ENCODE measurements around the gene ACTL7A.

The ACTL7A gene

GRCh38 chr9:108861997-108862396 lies at the start of gene ACTL7A:
Gene ACTL7A, plus strand, starts transcription at chr9:108862266. Its CDS starts 57 bp downstream, at chr9:108862323.
- TF ChIP-seq POLR2A (IDR thresholded peaks at IDR 0.05; ENCODE audit: low read length) (no peak), GATA1 (IDR thresholded peaks at IDR 0.05; ENCODE audit: low read depth, low read length) (no peak)
- DNase-seq = no peak

- TF ChIP-seq POLR2A (IDR thresholded peaks at IDR 0.05; ENCODE audit: low read length) (no peak), GATA1 (IDR thresholded peaks at IDR 0.05; ENCODE audit: low read depth, low read length) (no peak)
- no peak for DNase-seq
Measured at GRCh38 chr9:108812396-108813025, 49.6 kb upstream of the ACTL7A start.

- no peak for DNase-seq
Measured at GRCh38 chr9:108813951-108814601, 48.0 kb upstream of the ACTL7A start.

DNA sequence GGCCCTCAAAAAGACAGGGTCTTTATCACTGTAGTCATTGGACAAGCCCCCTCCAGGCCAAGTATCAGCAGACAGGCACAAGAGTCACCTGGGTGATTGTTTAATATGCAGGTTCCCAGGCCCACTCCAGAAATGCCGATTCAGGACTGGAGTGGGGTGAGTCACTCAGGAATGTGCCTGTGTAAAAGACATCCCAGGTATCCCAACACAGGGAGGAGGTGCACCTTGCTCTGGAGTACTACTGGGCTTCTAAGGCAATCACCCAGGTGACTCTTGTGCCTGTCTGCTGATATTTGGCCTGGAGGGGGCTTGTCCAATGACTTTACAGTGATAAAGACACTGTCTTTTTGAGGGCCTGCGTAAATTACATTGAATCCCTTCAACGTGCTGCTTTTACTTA lies 46.9 kb upstream of the ACTL7A start:
- TF ChIP-seq GATA1 (IDR thresholded peaks at IDR 0.05; ENCODE audit: low read depth, low read length) (no peak), POLR2A (IDR thresholded peaks at IDR 0.05; ENCODE audit: low read length) (no peak)

More at GRCh38 chr9:108813951-108814601, 48.0 kb upstream of the ACTL7A start:
- TF ChIP-seq POLR2A (IDR thresholded peaks at IDR 0.05; ENCODE audit: low read length) (no peak), GATA1 (IDR thresholded peaks at IDR 0.05; ENCODE audit: low read depth, low read length) (no peak)

GRCh38 chr9:108816037-108816436 lies 46.0 kb upstream of the ACTL7A start:
- no peak for DNase-seq
- TF ChIP-seq POLR2A (IDR thresholded peaks at IDR 0.05; ENCODE audit: low read length) (no peak), GATA1 (IDR thresholded peaks at IDR 0.05; ENCODE audit: low read depth, low read length) (no peak)

More for the DNA sequence above, 46.9 kb upstream of the ACTL7A start:
- no peak for DNase-seq

DNA sequence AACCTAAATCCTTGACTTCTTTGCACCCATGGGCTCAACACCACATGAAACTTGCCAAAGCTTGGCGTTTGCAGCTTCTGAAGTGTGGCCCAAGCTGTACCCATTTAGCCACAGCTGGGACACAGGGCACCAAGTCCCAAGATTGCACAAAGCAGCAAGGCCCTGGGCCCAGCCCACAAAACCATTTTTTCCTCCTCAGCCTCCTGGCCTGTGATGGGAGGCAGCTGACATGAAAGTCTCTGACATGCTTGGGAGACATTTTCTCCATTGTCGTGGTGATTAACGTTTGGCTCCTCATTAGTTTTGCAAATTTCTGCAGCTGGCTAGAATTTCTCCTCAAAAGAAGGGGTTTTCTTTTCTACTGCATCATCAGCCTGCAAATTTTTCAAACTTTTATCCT lies 38.2 kb upstream of the ACTL7A start:
- no peak for DNase-seq
- no peak for TF ChIP-seq GATA1 (IDR thresholded peaks at IDR 0.05; ENCODE audit: low read depth, low read length)
- TF ChIP-seq POLR2A (IDR thresholded peaks at IDR 0.05; ENCODE audit: low read length) = no peak

GRCh38 chr9:108830272-108830671 lies 31.8 kb upstream of the ACTL7A start:
- DNase-seq = no peak
- TF ChIP-seq POLR2A (IDR thresholded peaks at IDR 0.05; ENCODE audit: low read length) (no peak), GATA1 (IDR thresholded peaks at IDR 0.05; ENCODE audit: low read depth, low read length) (no peak)

- TF ChIP-seq POLR2A (IDR thresholded peaks at IDR 0.05; ENCODE audit: low read length) (no peak), GATA1 (IDR thresholded peaks at IDR 0.05; ENCODE audit: low read depth, low read length) (no peak)
- no peak for DNase-seq
Measured at GRCh38 chr9:108831496-108832178, 30.4 kb upstream of the ACTL7A start.

DNA sequence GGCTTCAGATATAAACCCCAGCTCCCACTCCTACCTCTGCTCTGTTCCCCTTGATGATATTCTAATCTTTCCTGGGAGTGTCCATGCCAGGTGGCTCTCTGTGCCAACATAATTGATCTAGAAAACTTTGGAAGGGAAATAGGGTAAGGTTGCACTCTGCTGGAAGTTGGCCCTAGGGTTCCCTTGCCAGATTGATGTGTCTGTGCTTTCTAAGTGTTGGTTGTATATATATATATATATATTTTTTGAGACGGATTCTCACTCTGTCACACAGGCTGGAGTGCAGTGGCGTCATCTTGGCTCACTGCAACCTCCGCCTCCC lies 29.9 kb upstream of the ACTL7A start:
- TF ChIP-seq GATA1 (IDR thresholded peaks at IDR 0.05; ENCODE audit: low read depth, low read length) (no peak), POLR2A (IDR thresholded peaks at IDR 0.05; ENCODE audit: low read length) (no peak)
- DNase-seq = no peak

DNA sequence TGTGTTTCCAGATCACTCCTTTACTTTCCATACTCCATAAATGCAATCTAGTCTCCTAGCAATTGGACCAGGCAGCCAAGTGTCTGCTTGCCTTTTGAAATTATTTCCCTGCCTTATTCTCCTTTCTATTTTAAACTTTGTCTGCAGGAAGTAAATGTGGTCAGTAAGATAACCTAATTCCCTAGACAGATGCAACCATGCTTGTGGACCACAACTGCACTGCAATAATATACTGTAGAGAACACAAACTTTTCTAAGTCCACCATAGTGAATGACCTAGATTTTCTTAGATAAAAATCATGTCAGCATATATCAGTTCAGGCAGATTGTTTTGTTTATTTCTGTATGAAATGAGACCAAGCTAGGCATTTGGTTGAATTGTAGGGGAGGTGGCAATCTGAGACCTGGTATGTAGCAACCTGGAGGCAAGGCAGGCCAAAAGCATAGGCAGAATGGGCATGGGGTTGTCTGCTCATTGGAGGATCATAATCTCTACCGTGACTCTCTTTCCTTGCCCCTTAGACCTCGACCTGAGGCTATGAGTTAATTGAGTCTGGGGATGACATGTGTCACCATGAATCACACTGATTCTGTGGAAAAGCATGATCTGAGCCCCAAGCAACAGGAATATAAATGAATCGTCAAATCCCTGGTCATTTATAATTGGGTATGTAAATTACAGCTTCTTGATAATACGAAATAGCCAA lies 27.0 kb upstream of the ACTL7A start:
- DNase-seq = no peak
- TF ChIP-seq GATA1 (IDR thresholded peaks at IDR 0.05; ENCODE audit: low read depth, low read length) (no peak), POLR2A (IDR thresholded peaks at IDR 0.05; ENCODE audit: low read length) (no peak)

DNA sequence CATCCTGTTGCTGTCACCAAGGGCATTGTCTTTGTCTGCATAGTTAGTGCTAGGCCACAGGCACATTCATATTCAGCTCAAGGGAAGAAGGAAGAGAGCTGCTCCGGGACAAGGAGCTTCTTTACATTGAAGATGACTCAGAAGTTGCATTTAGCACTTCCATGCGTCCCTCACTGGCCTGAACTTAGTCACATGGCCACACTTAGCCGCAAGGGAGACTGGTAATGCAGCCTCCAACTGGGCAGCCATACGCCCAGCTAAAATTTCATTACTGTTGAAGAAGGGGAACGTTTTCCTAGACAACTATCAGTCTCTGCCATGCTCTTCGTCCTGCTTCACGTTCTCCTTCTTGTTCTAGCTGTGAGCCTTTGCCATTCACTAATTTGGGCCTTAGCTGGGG lies 26.2 kb upstream of the ACTL7A start:
- TF ChIP-seq POLR2A (IDR thresholded peaks at IDR 0.05; ENCODE audit: low read length) = no peak
- no peak for TF ChIP-seq GATA1 (IDR thresholded peaks at IDR 0.05; ENCODE audit: low read depth, low read length)
- no peak for DNase-seq

- no peak for DNase-seq
- TF ChIP-seq GATA1 (IDR thresholded peaks at IDR 0.05; ENCODE audit: low read depth, low read length) (no peak), POLR2A (IDR thresholded peaks at IDR 0.05; ENCODE audit: low read length) (no peak)
Measured at GRCh38 chr9:108836319-108836718, 25.7 kb upstream of the ACTL7A start.

DNA sequence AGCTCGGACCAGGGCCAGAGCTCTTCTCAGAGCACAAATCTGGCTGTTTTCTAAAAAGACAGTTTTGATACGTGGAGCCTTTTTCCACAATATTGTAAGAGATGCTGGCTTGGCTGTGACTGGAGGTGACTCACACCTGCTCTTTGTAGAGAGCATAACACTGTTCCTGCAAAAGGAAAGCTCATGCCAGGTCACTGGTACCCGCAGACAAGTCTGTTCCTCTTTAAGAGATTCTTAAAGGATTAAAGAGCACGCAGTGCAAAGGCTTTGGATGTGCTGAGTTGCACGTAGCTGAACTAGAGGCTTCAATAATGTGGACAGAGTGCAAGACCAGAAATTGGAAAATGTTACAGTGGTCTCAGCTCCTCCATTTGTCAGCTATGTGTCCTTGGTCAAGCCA lies 25.3 kb upstream of the ACTL7A start:
- no peak for TF ChIP-seq POLR2A (IDR thresholded peaks at IDR 0.05; ENCODE audit: low read length)
- no peak for DNase-seq

DNA sequence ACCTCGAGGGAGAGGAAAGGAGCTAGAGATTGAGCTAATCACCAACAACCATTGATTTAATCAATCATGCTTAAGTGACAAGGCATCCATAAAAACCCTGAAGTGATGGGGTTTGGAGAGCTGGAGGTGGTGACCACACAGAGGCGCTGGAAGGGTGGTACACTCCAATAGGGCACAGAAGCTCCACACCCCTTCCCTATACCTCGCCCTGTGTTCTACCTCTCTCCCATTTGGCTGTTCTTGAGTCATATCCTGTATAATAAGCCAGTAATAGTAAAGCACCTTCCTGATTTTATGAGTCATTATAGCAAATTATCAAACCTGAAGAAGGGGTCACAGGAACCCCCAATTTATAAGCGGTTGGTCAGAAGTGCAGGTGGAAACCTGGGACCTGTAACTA lies 24.5 kb upstream of the ACTL7A start:
- DNase-seq = no peak

More for the DNA sequence above, 24.5 kb upstream of the ACTL7A start:
- TF ChIP-seq GATA1 (IDR thresholded peaks at IDR 0.05; ENCODE audit: low read depth, low read length) (no peak), POLR2A (IDR thresholded peaks at IDR 0.05; ENCODE audit: low read length) (no peak)
